Motor neuron (in vitro differentiated cells): Measurements from ENCODE around the gene SPO11. TPM values are rescaled to one million over a fixed set of nuclear protein-coding genes. Genes with fewer than 3 reads are reported as not detected.

ENCODE experiments used
- ATAC-seq, 8 experiments: fragments of 200-7000 bp; cut with Tn5 transposase; replicated peaks in 6 of 8; 2 replicates each; pipeline ENCODE4 v1.8.0; 2021; ENCODE audit warnings: mild to moderate bottlenecking in 8 of 8, moderate library complexity in 8 of 8
- H3K27ac ChIP-seq, 2 donors: fragments of 250-450 bp; sonication (Bioruptor Pico); 2 replicates each; pipeline ENCODE4 v1.9.0; 2021; ENCODE audit warnings: antibody characterized with exemption in 2 of 2, mild to moderate bottlenecking in 2 of 2, moderate library complexity in 1 of 2
- H3K4me1 ChIP-seq, 2 donors: fragments of 250-450 bp; sonication (Bioruptor Pico); replicated peaks in 1 of 2; 2 replicates each; pipeline ENCODE4 v1.6.1; 2021; ENCODE audit warnings: antibody characterized with exemption in 2 of 2, mild to moderate bottlenecking in 2 of 2, moderate library complexity in 1 of 2
- H3K4me3 ChIP-seq, 5 donors: fragments of 250-450 bp; sonication (Bioruptor Pico); 2 replicates each; pipeline ENCODE4 v1.9.0; 2021; ENCODE audit warnings: antibody characterized with exemption in 5 of 5, mild to moderate bottlenecking in 5 of 5, moderate library complexity in 4 of 5
- WGBS, 10 experiments: fragments of 450-650 bp; shearing (Covaris generic); methylation state at CpG; one replicate each; pipeline ENCODE4 v1.0.0; 2022; 5-methylcytosine and 5-hydroxymethylcytosine counted together
- in situ Hi-C, 9 experiments: fragments of 400-800 bp; cut with MboI; loops; one replicate each; pipeline ENCODE4 v1.15.0; 2021; ENCODE audit warnings: low sequenced_read_pairs in 9 of 9, low pct_unique_long_range_greater_than_20kb in 2 of 9; ENCODE audit not compliant: unreplicated experiment in 9 of 9
- total RNA-seq, 8 experiments: library from RNA; unstranded; fragments of 300-600 nt; gene quantifications; 2 replicates each; pipeline versions ENCODE4 v1.2.3 to v1.2.4, GENCODE V29; 2022

SPO11 gene
- total RNA-seq, 8 experiments from 2014 or later, result not detected

GRCh38 chr20:57392512-57393271 lies 63.1 kb downstream of the SPO11 start:
- ATAC-seq, result no peak
- 70 to 100% (median 73%) methylated on average over 2 to 3 of the region's 33 CpGs; no CpG with 5 or more reads in 7 of the 10 experiments for whole genome bisulfite sequencing, 10 experiments
- in situ Hi-C loops, result loop anchor here in 3 of 9 experiments (25.0 kb wide), 2 partner anchors 95 to 820 kb away; no protein-coding TSS in a partner anchor
- peak overlapping the region; percentile 57 to 85 (median 75) for H3K4me3 ChIP-seq
- no peak overlapping the region for H3K27ac ChIP-seq
- H3K4me1 ChIP-seq, result peaks cover 44 to 59% of the 10 kb centered on the region in 2 donors

Other genes with a start within 250 kb of the SPO11 start
- gene BMP7, start 63.2 kb upstream of the SPO11 start, total RNA-seq, result 10 to 100 TPM in 5 of 8 experiments, under 1 TPM in 2, not detected in 1; 0.15 to 39.6 (median 22.1) TPM
- 10 to 100 TPM; 27.6 to 49.5 (median 32.8) TPM for gene RAE1, start 21.5 kb downstream of the SPO11 start, total RNA-seq
- gene RBM38, start 61.6 kb downstream of the SPO11 start, total RNA-seq, result 10 to 100 TPM in 4 of 8 experiments, 1 to 10 TPM in 4; 1.2 to 24.3 (median 9.6) TPM
- 1 to 10 TPM in 2 of 8 experiments, under 1 TPM in 5, not detected in 1; 0.07 to 1.8 (median 0.38) TPM for gene CTCFL, start 195.3 kb downstream of the SPO11 start, total RNA-seq
- 1 to 10 TPM in 1 of 8 experiments, under 1 TPM in 5, not detected in 2; 0.22 to 1.3 (median 0.39) TPM for gene PCK1, start 231.3 kb downstream of the SPO11 start, total RNA-seq